Sigmoid colon (tissue), 7 donors: ENCODE data around the gene CDS1. TPM values are rescaled to one million over a fixed set of nuclear protein-coding genes. Genes with fewer than 3 reads are reported as not detected.

Experiments used
- DNase-seq: peaks from one replicate; pipeline ENCODE4 v3.0.0-alpha.2; 2019
- H3K27ac ChIP-seq, 4 donors: fragments of 200-600 bp; sonication (generic); one replicate each; pipeline ENCODE4 v1.5.1; 2016 to 2019; ENCODE audit warnings: mild to moderate bottlenecking in 1 of 4
- H3K27me3 ChIP-seq, 3 donors: fragments of 200-600 bp; sonication (generic); one replicate each; pipeline ENCODE4 v1.5.1; 2019; ENCODE audit warnings: mild to moderate bottlenecking in 1 of 3
- H3K36me3 ChIP-seq, 4 donors: fragments of 200-600 bp; sonication (generic); one replicate each; pipeline ENCODE4 v1.5.1; 2016 to 2019
- H3K4me1 ChIP-seq, 4 donors: fragments of 200-600 bp; sonication (generic); one replicate each; pipeline ENCODE4 v1.5.1; 2017 to 2019
- H3K4me3 ChIP-seq, 4 donors: fragments of 200-600 bp; sonication (generic); one replicate each; pipeline ENCODE4 v1.5.1; 2017 to 2019; ENCODE audit warnings: mild to moderate bottlenecking in 2 of 4, moderate library complexity in 1 of 4
- H3K9me3 ChIP-seq, 4 donors: fragments of 200-600 bp in 3 of 4; sonication (generic) in 3 of 4; one replicate each; pipeline versions ENCODE4 v1.5.1 to v1.6.1; 2013 to 2019
- EP300 ChIP-seq, 4 donors: sonication (generic); formaldehyde crosslinking; IDR thresholded peaks; one replicate each; pipeline ENCODE4 v1.6.1; 2017; ENCODE audit warnings: antibody characterized with exemption in 4 of 4
- POLR2A ChIP-seq, 2 donors: fragments of 450-650 bp; IDR thresholded peaks; one replicate each; pipeline ENCODE4 v1.6.1; 2016; ENCODE audit warnings: antibody characterized with exemption in 2 of 2, mild to moderate bottlenecking in 2 of 2, moderate library complexity in 2 of 2
- POLR2AphosphoS5 ChIP-seq, 4 donors: sonication (generic); formaldehyde crosslinking; IDR thresholded peaks; one replicate each; pipeline ENCODE4 v1.6.1; 2017; ENCODE audit warnings: antibody characterized with exemption in 4 of 4
- WGBS, 2 donors: extraction: QIAGEN DNeasy Blood & Tissue Kit; methylation state at CpG; one replicate each; pipeline ENCODE4 v1.1.7; 2013; 5-methylcytosine and 5-hydroxymethylcytosine counted together
- intact Hi-C: fragments of 100-400 bp; cut with DNase I; formaldehyde crosslinking; loops from one replicate; pipeline ENCODE4 v1.15.1; 2023
- polyA plus RNA-seq, 3 donors: library from polyadenylated mRNA; stranded (reverse); fragments of 200-250 nt; gene quantifications; one replicate each; pipeline ENCODE4 v1.2.3, GENCODE V29; 2013
- total RNA-seq, 4 donors: library from RNA; depleted of rRNA; stranded (reverse); fragments of >200 nt; gene quantifications; one replicate each; pipeline ENCODE4 v1.1.0, GENCODE V29; 2016
- TF ChIP-seq, protein P1 (sequence below), 4 experiments: fragments of 450-650 bp in 3 of 4; fragments of 200-600 bp in 1 of 4; IDR thresholded peaks; one replicate each; pipeline ENCODE4 v1.5.1; 2016 to 2019; ENCODE audit warnings: antibody characterized with exemption in 4 of 4, mild to moderate bottlenecking in 3 of 4, moderate library complexity in 2 of 4
- donor health status: healthy with polysubstance abuse.
- donor health status: Bipolar disorder and iron deficiency.
- donor health status: healthy.

Gene CDS1
- total and polyA plus RNA-seq, 7 donors: under 0.01 to 11.6 (median 0.49) TPM

DNA sequence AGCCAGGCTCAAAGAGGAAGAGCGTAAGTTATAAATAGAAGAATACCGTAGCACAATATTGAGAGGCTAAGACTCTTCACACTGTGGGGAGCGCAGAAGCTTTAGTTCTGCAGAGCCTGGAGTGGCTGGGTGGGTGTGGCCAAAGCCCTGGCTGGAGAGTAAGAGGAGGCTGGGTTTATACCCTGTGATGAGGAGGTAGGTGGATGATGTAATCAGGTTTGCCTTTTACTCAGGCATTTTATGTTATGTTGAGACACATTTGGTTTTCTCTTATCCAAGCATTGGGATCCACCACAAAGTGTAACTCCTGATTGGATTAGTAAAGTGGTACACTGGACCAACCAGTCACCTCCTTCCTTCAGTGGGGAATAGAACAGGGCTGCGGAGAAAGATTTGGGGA is 13.9 kb downstream of the CDS1 start:
- Histone ChIP-seq H3K36me3 (no peaks in the 10 kb centered on the region), H3K4me1 (no peaks in the 10 kb centered on the region), H3K9me3 (no peaks in the 10 kb centered on the region), H3K4me3 (no peak overlapping the region), H3K27me3 (peaks cover 0 to 4% (median 0%) of the 10 kb centered on the region in 3 donors), H3K27ac (no peak overlapping the region)
- no peak for TF ChIP-seq POLR2A (IDR thresholded peaks at IDR 0.05)
- TF ChIP-seq, protein P1, sequence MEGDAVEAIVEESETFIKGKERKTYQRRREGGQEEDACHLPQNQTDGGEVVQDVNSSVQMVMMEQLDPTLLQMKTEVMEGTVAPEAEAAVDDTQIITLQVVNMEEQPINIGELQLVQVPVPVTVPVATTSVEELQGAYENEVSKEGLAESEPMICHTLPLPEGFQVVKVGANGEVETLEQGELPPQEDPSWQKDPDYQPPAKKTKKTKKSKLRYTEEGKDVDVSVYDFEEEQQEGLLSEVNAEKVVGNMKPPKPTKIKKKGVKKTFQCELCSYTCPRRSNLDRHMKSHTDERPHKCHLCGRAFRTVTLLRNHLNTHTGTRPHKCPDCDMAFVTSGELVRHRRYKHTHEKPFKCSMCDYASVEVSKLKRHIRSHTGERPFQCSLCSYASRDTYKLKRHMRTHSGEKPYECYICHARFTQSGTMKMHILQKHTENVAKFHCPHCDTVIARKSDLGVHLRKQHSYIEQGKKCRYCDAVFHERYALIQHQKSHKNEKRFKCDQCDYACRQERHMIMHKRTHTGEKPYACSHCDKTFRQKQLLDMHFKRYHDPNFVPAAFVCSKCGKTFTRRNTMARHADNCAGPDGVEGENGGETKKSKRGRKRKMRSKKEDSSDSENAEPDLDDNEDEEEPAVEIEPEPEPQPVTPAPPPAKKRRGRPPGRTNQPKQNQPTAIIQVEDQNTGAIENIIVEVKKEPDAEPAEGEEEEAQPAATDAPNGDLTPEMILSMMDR (IDR thresholded peaks at IDR 0.05): no peak
- intact Hi-C loops: no loop called here
- no peak for DNase-seq
- WGBS, 2 donors: 90 to 97% methylated on average over 4 of the region's 4 CpGs

DNA sequence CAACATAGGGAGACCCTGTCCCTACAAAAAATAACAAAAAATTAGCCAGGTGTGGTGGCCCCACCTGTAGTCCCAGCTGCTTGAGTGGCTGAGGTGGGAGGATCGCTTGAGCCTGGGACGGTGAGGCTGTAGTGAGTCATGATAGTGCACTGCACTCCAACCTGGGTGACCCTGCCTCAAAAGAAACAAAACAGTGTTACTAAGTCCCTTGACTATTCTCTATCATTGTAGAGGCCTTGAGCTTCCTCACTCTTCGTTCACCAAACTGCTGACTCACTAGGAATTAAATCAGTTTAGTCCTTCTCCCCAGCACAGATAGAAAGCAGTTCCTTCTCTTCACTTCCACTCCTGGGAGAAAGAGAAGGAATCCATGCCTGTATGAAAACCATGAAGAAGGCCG is 14.5 kb downstream of the CDS1 start:
- Histone ChIP-seq H3K27ac (no peak overlapping the region), H3K27me3 (peaks cover 0 to 4% (median 0%) of the 10 kb centered on the region in 3 donors), H3K36me3 (no peaks in the 10 kb centered on the region), H3K4me3 (no peak overlapping the region), H3K4me1 (no peaks in the 10 kb centered on the region), H3K9me3 (no peaks in the 10 kb centered on the region)
- TF ChIP-seq POLR2A (IDR thresholded peaks at IDR 0.05) (no peak), EP300 (IDR thresholded peaks at IDR 0.05) (no peak), POLR2AphosphoS5 (IDR thresholded peaks at IDR 0.05) (no peak)
- TF ChIP-seq, protein P1 (IDR thresholded peaks at IDR 0.05): no peak
- intact Hi-C loops: no loop called here
- DNase-seq: no peak
- WGBS, 2 donors: 87 to 93% methylated on average over 4 of the region's 4 CpGs

DNA sequence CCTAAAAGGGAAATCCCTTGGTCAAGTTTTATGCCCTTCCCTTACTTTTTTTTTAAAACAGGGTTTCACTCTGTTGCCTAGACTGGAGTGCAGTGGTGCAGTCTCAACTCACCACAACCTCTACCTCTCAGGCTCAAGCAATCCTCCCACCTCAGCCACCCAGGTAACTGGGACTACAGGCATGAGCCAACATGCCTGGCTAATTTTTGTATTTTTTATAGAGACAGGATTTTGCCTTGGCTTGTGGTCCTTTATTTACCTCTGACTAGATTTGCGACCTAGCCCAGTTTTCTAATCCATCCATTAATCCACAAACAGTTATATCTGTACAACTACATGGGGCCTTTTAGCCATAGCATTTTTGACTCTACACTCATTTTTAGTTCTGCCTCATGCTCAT is 23.7 kb downstream of the CDS1 start:
- Histone ChIP-seq H3K27me3 (no peaks in the 10 kb centered on the region), H3K9me3 (no peaks in the 10 kb centered on the region), H3K36me3 (no peaks in the 10 kb centered on the region), H3K4me3 (no peak overlapping the region), H3K4me1 (no peaks in the 10 kb centered on the region), H3K27ac (no peak overlapping the region)
- 92 to 96% methylated on average over 1 of the region's 1 CpG for WGBS, 2 donors
- no peak for DNase-seq
- TF ChIP-seq POLR2A (IDR thresholded peaks at IDR 0.05) (no peak), EP300 (IDR thresholded peaks at IDR 0.05) (no peak), POLR2AphosphoS5 (IDR thresholded peaks at IDR 0.05) (no peak)
- TF ChIP-seq, protein P1 (IDR thresholded peaks at IDR 0.05): no peak
- intact Hi-C loops: no loop called here

DNA sequence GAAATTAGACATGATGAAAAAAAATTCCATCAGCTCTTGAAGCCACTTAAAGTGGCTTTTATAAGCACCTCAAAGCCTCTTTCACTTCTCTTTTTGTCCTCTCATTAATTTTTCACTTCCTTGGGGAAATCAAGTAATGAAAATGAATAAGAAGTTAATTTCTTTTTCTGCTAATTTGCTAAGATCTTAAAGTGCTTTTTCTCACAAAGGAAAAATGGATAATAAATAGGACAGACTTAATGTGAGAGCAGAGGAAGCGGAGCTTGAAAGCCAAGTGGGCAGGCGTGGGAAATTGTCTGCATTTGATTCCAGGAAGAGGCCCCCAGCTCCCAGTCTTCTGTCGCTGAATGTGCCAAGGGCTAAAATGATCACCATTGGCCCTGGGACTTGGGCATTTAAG is 28.6 kb downstream of the CDS1 start:
- no peak for DNase-seq
- Histone ChIP-seq H3K4me3 (no peak overlapping the region), H3K27ac (no peak overlapping the region), H3K9me3 (no peaks in the 10 kb centered on the region), H3K4me1 (no peaks in the 10 kb centered on the region), H3K27me3 (no peaks in the 10 kb centered on the region), H3K36me3 (no peaks in the 10 kb centered on the region)
- WGBS, 2 donors: 84 to 94% methylated on average over 3 of the region's 3 CpGs
- intact Hi-C loops: no loop called here
- TF ChIP-seq POLR2A (IDR thresholded peaks at IDR 0.05): no peak
- no peak for TF ChIP-seq EP300 (IDR thresholded peaks at IDR 0.05)
- no peak for TF ChIP-seq POLR2AphosphoS5 (IDR thresholded peaks at IDR 0.05)
- TF ChIP-seq, protein P1 (IDR thresholded peaks at IDR 0.05): no peak

DNA sequence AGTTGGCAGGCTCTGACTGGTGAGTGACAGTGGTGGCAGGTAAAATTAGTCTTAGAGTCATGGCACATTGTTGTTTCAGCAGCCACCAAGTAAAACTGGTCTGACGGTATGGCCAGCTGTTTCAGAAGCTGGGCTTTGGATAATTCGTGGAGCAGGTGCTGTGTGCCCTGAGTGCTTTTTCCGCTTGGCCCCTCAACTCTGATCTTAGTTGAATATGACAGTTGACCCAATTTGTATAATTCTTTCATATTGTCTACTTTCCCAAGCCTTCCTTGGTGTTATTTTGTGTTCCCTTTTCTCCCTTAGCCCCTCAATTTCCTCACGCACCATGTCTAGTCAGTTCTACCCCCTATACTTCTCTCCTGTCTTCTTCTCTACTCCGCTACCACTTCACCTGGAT is 32.0 kb downstream of the CDS1 start:
- Histone ChIP-seq H3K4me3 (no peak overlapping the region), H3K36me3 (no peaks in the 10 kb centered on the region), H3K9me3 (no peaks in the 10 kb centered on the region), H3K4me1 (no peaks in the 10 kb centered on the region), H3K27me3 (no peaks in the 10 kb centered on the region), H3K27ac (no peak overlapping the region)
- DNase-seq: no peak
- TF ChIP-seq POLR2AphosphoS5 (IDR thresholded peaks at IDR 0.05) (no peak), EP300 (IDR thresholded peaks at IDR 0.05) (no peak), POLR2A (IDR thresholded peaks at IDR 0.05) (no peak)
- TF ChIP-seq, protein P1 (IDR thresholded peaks at IDR 0.05): no peak
- 82 to 95% methylated on average over 5 of the region's 5 CpGs for WGBS, 2 donors
- intact Hi-C loops: no loop called here
